GM19438 (cell line): ENCODE measurements around the gene NCOA7.

ENCODE experiments used
- ATAC-seq: cut with Tn5 transposase; IDR thresholded peaks from one replicate; pipeline ENCODE4 v1.9.1; 2021; ENCODE audit warnings: low read depth; ENCODE audit not compliant: unreplicated experiment

NCOA7 gene

DNA sequence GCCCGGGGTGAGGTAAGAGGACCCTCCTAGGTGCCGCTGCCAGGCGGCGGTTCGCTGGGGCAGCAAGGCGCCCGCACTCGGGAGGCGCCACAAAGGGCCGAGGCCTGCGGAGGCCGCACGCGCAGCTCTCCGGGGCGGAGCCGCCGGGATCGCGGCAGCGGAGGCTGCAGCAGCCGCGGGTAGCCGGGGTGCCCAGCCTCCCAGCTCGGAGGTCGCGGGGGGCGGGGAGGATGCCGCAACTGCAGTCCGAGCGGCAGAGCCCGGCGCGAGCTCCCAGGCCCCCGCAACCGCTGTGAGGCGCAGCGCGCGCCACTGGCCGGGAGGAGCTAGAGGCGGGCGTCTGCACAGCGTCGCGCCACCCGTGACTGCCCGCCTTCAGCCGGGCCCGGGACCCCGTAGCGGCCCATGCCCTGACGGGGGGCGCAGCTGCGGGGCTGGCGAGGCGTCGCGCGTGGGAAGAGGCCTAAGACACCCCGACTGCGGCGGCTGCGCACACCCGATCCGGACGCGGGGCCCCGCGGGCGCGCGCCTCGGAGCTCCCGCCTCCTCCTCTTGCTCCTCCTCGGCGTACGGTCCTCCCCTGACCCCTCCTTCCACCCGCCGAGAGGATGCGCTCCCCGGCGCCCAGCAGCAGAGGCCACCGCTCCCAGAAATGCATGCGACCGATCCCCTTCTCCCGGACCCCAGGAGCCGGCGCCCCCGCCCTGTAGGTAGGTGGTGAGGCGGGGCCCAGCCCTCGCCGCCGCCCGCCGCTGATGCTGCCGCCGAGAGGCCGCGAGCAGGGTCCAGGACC, at the start of gene NCOA7:
Gene NCOA7 (plus strand): TSS at position 603 of the 793 bp plus-strand sequence. CDS start 24,395 bp downstream, outside the sequence.
- ATAC-seq: peak; percentile 62

- no peak for ATAC-seq
Observed at GRCh38 chr6:125741336-125741735, 49.4 kb upstream of the NCOA7 start.

DNA sequence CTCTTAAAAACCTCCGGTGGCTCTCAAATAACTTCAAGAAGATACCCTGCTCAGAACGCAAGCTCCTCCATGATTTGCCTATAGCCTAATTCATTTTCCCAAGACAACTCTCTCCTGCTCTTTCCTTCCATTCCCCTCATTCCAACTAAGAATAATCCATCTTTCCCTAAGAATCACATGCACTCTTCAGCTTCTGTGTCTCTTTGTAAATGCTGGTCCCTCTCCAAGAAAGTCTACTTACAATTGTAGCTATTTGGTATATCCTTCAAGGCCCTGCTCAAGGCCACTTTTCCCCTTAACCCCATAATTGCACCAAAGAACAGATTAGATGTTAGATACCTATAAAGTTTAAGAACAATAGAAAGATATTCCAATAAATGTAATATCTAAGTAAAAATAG, 48.7 kb upstream of the NCOA7 start:
- no peak for ATAC-seq

DNA sequence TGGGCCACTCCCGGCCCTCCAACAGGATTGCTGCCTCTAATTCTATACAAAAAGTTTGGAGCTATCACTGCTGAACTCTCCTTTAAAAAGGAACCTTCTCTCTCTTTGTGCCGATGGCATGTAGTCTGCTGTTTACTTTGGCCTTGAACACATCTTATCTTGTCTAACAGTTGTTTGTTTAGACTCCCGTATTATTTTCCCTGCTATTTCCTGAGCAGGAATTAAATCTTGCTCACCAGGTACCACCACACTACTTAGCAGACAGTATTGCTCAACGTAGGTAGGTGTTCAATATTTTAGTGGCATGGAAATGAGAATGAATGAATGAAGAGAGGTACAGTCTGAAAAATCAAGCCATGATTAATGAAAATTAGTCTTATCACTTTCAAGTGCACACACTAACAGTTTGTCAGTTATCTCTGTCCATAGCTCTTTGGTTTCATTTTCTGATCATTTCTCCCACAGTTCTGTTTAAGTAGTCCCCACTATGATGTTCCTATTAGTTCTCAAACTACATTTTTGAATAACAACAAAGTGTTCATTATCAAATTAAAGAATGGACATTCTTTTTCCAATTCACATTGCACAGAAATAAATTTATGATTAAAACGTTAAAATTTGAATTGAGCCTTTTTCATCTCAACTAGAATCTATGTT, 48.2 kb upstream of the NCOA7 start:
- ATAC-seq: no peak

DNA sequence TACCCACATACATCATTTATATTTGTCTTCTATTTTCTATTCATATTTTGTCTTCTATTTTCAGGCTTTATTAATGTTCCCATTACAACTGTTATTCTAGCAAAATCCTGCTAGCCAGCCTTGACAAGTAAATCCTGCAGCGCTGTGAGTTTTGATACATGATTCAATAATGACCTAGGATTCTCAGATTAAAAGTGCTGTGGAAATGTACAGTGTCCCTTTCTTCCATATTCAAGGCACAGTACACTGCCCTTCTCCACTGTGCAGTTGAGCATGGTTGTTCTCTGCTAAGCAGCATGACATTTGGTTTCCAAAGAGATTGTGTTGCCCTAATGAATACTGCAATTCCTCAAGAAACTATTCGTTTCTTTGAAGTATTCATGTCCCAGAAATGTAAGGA, 47.2 kb upstream of the NCOA7 start:
- ATAC-seq: no peak

- ATAC-seq: no peak
Observed at GRCh38 chr6:125745281-125746018, 45.3 kb upstream of the NCOA7 start.

DNA sequence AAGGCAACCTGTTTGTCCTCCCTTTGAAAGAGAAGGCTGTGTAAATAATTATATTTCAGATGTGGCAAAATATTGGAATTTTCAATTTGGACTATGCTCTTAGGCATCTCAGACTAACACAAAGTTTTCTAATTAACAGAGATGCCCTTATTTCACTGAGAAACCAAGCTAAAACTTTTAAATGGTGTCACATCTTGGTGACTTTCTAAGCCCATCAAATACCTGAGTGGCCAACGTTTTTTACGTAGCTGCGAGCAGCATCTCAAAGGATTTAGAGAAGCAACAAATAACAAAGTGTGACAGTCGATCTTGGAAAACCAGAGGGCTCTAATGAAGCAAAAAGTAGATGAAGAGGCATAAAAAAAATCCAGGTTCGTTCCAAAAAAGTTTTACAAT, 44.7 kb upstream of the NCOA7 start:
- no peak for ATAC-seq

DNA sequence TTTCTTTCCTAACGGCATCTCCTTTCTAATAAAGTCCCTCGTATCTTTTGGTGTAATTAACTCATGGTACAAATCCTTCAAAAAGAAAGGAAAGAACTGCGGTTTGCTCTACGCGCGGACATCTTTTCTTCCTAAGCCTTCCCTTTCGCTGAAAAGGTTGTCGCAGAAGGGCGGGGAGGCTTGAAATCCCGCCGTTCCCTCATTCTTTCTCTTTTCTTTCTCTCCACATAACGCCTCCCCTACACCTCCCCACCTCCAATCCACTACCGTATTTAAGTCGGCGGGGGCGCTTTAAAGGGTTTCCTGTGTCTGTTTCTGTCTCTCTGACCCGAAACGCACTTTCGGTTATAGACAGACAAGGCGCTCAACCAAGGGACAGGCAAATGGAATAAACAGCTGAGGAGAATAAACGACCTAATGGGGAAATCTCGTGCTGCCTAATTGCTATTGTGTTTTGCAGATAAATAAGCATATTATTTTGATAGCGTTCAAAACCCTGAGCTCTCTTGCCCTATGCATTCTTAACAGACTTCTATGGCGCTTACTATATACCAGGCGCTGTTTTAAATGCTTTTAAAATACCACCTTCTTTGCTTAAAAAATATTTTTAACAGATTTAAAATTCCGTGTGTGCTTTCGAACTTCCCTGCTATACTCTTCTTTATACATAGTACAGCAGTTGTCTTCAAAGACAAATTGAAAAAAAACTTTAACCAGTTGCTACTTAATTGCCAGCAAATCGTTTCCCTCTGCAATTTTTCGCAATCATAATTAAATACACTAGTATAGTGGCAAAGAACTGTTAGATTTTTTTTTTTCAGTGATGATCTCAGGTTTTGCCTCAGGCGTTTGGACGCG, 43.8 kb upstream of the NCOA7 start:
- peak; percentile 54 for ATAC-seq

DNA sequence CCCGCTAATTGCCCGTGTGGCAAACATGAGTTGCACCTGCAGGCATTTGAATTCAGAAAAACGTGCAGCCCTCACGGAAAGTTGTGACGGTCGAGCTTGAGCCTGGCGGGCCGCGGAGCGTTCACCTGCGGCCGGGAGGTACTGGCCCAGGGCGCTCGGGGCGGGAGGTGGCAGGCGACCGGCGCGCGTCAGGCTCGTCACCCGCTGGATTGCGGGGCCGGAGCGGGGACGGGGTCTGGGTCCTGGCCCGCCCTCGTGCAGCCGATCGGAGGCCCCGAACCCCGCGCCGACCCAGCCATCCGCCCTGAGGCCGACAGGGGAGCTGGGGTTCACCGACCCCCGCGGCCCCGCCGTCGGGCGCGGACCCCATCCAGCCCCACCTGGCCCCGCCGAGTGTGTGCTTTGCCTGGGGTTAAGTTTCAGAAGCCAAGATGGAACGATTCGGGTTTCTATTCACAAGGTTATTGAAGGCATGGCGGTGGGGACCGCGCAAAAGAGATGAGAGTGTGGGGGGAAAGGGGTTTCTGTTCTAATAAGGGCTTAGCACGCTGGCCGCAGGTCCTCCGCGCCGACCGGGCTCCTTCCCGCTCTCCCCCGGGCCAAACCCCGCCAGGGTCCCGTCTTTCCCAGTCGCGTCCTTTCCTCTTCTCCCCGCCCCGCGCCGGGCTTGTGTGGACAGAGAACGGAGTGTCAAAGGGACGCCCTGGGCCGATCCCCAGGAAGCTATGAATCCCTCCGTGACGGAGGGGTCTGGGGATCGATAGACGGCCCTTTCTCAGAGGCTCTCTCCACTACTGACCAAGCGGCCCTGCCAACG, 43.0 kb upstream of the NCOA7 start:
- ATAC-seq: no peak

DNA sequence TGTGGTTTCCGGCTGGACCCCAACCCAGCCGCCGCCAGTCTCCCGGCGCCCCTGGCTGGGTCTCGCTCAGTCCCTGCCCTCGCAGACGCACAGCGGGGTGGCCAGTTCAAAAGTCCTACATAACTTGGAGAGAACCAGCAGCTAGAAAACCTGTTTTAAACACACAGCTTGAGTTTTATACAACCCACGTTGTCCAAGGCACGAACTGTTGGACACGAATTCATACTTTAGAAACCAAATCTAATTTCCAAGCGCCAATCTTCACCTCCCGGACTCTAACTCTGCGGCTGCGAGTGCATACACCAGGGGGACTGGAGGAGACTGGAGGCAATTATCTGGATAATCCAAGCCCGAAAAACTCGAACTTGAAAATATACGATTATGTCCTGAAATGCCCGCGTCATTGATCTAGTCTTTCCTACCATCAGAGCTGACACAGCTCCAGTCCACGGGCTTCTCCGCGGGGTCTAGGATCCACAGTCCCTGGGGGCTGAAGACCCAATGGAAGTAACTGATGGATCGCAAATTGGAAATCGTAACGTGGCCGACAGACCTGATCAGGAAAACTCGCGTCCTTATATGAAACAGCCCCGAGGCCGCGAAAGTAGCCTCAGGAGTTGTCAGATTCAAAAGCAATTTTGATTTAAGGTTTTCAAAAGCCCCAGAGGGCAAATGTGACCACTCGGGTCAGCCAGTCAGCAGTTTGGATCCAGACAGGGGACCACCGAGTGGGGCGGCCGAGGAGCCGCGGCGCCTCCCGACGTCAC, 42.2 kb upstream of the NCOA7 start:
- ATAC-seq: no peak

DNA sequence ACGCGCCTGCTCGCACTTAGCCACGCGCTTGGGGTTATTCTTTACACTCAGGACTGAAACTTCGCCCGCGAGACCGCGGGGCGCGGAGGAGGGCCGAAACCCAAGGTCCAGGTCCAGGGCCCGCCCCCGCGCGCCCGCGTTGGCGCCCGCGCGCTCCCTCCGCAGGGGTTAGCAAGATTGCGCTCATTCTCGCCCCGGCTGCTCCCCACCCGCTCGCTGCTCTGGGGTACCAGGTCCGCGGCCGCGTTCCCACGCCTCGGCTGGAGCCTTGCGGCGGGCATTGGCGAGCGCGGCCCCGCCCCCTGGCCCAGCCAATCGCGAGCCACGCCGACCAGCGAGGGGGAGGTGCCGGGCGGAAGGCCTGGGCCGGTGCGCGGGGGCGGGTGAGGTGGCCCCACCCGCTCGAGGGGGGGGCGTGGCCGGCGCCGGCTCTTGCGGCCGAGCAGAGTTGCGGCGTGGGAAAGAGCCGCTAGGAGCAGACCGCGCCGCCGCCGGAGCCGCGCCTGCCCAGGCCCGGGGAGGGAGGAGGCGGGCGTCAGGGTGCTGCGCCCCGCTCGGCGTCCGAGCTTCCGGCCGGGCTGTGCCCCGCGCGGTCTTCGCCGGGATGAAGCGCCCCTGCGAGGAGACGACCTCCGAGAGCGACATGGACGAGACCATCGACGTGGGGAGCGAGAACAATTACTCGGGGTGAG, 41.4 kb upstream of the NCOA7 start, which contains the start of gene HEY2:
Gene HEY2 (plus strand): TSS at position 460 of the 692 bp plus-strand sequence. CDS start 145 bp downstream, at position 605.
- peak; percentile 78 for ATAC-seq

DNA sequence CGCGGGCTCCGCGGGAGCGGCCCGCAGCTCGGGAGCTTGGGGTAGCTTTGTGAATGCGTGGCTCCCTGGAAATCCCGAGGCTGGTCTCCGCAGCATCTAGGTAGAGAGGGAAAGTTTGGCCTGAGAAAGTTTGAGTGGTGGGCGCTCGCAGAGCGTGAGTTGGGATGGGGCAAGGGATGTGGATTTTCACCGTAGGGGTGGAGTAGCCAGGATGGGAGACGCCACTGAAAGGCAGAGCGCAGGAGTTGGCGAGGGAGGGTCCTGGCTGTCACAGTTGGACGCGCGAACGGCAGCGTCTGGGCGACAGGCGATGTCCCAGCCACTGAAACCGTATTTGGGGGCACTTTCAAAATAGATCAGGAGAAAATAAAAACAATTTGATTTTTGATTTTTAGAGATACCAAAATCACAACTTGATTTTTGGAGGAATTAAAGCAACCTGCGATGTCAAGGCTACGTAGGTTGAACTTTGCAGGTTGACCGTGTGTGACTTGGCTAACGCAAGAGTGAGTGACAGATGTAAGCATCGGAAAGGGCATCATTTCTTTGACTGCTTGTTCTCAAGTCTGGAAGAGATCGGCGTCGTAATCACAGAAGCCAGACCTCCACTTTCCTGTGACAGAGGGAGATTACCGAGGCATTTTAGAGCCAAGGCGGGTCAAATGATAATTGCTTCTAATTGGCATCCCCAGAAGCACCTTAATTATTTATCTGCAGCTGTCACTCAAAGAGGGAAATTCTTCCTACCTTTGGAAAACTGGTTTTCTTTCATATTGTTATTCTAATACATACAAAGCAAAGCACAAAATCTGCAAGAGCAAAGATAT, 40.7 kb upstream of the NCOA7 start:
- ATAC-seq: no peak

- no peak for ATAC-seq
Observed at GRCh38 chr6:125750692-125751333, 39.9 kb upstream of the NCOA7 start.

DNA sequence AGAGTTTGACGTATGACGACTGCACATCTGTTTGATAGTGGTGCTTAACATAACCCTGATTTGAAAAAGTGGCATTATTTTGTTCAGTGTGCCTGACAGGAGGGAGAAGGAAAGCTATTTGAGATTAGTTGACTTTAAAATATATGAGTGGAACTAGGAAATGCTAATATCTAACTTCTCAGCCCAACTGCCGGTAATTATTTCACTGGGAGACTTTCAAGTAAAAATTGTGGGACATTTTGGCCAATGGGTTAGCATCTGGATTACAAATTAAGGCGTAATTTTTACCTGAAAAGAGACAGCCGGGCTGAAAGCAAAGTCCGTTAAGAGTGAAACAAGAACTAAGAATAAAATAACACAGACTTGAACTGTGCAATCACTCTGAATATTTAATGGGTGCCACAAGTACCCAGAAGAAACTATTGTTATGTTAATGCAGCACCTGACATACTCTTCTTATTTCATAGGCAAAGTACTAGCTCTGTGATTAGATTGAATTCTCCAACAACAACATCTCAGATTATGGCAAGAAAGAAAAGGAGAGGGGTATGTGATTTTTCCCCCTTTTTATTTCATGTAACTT, 39.3 kb upstream of the NCOA7 start:
- ATAC-seq: no peak

GRCh38 chr6:125752773-125753172, 38.0 kb upstream of the NCOA7 start:
- no peak for ATAC-seq

GRCh38 chr6:125753218-125753936, 37.4 kb upstream of the NCOA7 start:
- no peak for ATAC-seq
